RWPE2 (cell line): ENCODE measurements around the gene PROKR1.

Source experiments
- ATAC-seq: fragments of 200-7000 bp; cut with Tn5 transposase; 3 replicates; pipeline ENCODE4 v1.9.1; 2021; ENCODE audit warnings: low read depth
- DNase-seq: peaks from one replicate; pipeline ENCODE4 v3.0.0-alpha.2; 2020; ENCODE audit warnings: low spot score
- H3K27ac ChIP-seq: fragments of 450-650 bp; 2 replicates; pipeline ENCODE4 v1.5.1; 2017; ENCODE audit warnings: mild to moderate bottlenecking; ENCODE audit not compliant: poor library complexity, severe bottlenecking
- H3K27me3 ChIP-seq: fragments of 250-450 bp; sonication (Bioruptor Pico); 2 replicates; pipeline ENCODE4 v1.5.1; 2021; ENCODE audit warnings: mild to moderate bottlenecking, moderate library complexity; ENCODE audit not compliant: insufficient read depth, poor library complexity, severe bottlenecking
- H3K36me3 ChIP-seq: fragments of 250-450 bp; sonication (Bioruptor Pico); 2 replicates; pipeline ENCODE4 v1.5.1; 2020; ENCODE audit warnings: low read depth, mild to moderate bottlenecking, moderate library complexity
- H3K4me1 ChIP-seq: fragments of 250-450 bp; sonication (Bioruptor Pico); 2 replicates; pipeline ENCODE4 v1.5.1; 2021; ENCODE audit warnings: mild to moderate bottlenecking, moderate library complexity; ENCODE audit not compliant: insufficient read depth, poor library complexity, severe bottlenecking
- H3K4me3 ChIP-seq: fragments of 250-450 bp; sonication (Bioruptor Pico); 2 replicates; pipeline ENCODE4 v1.5.1; 2021; ENCODE audit warnings: mild to moderate bottlenecking, moderate library complexity; ENCODE audit not compliant: severe bottlenecking
- H3K9me3 ChIP-seq: fragments of 250-450 bp; sonication (Bioruptor Pico); 2 replicates; pipeline ENCODE4 v1.5.1; 2021; ENCODE audit warnings: mild to moderate bottlenecking, moderate library complexity; ENCODE audit not compliant: severe bottlenecking
- CTCF ChIP-seq: fragments of 450-650 bp; IDR thresholded peaks from one replicate; pipeline ENCODE4 v1.5.1; 2017; ENCODE audit warnings: mild to moderate bottlenecking, moderate library complexity; ENCODE audit not compliant: poor library complexity, severe bottlenecking

The PROKR1 gene

GRCh38 chr2:68706637-68707036 lies 63.3 kb downstream of the PROKR1 start:
- Histone ChIP-seq H3K27ac (no peak overlapping the region), H3K36me3 (no peaks in the 10 kb centered on the region), H3K4me1 (no peaks in the 10 kb centered on the region), H3K27me3 (peaks cover 3% of the 10 kb centered on the region), H3K4me3 (no peak overlapping the region), H3K9me3 (peaks cover 3% of the 10 kb centered on the region)
- ATAC-seq, result no peak
- no peak for DNase-seq
- TF ChIP-seq CTCF, result no peak
